OCI-LY3 (cell line): ENCODE measurements around the gene ABL1.

Experiments used
- H2AFZ ChIP-seq: fragments of 200-600, 300-600 bp; shearing (Covaris generic); 2 replicates; pipeline ENCODE4 v1.6.0; 2014; ENCODE audit warnings: antibody characterized with exemption, low read depth, low read length
- H3K27ac ChIP-seq: fragments of 200-600, 300-600 bp; sonication (generic); 2 replicates; pipeline ENCODE4 v1.5.1; 2014; ENCODE audit warnings: mild to moderate bottlenecking, low read length, moderate library complexity, mixed read lengths
- H3K27me3 ChIP-seq: fragments of 200-600, 300-600 bp; sonication (generic); 2 replicates; pipeline ENCODE4 v1.6.1; 2014; ENCODE audit warnings: low read depth, low read length, mixed read lengths
- H3K36me3 ChIP-seq: fragments of 200-600, 300-600 bp; sonication (generic); replicated peaks from 2 replicates; pipeline ENCODE3; 2014; ENCODE audit warnings: low read depth, low read length, mixed read lengths
- H3K4me1 ChIP-seq: fragments of 300-600, 200-600 bp; sonication (generic); 2 replicates; pipeline ENCODE4 v1.6.1; 2014; ENCODE audit warnings: low read length, mixed read lengths
- H3K4me2 ChIP-seq: fragments of 200-600, 300-600 bp; sonication (generic); 2 replicates; pipeline ENCODE4 v1.6.1; 2014; ENCODE audit warnings: low read length, mixed read lengths
- H3K4me3 ChIP-seq: fragments of 300-600, 200-600 bp; sonication (generic); 2 replicates; pipeline ENCODE4 v1.5.1; 2014; ENCODE audit warnings: antibody characterized with exemption, mild to moderate bottlenecking, low read length, moderate library complexity
- H3K79me2 ChIP-seq: fragments of 300-600, 200-600 bp; shearing (Covaris generic); 2 replicates; pipeline ENCODE4 v1.6.1; 2014; ENCODE audit warnings: mild to moderate bottlenecking, low read length, mixed read lengths
- H3K9ac ChIP-seq: fragments of 300-600, 200-600 bp; shearing (Covaris generic); 2 replicates; pipeline ENCODE4 v1.6.0; 2014; ENCODE audit warnings: mild to moderate bottlenecking, low read length, moderate library complexity
- H3K9me3 ChIP-seq: fragments of 200-600, 300-600 bp; shearing (Covaris generic); 2 replicates; pipeline ENCODE4 v1.6.1; 2014; ENCODE audit warnings: low read length, mixed read lengths; ENCODE audit not compliant: insufficient read depth
- H4K20me1 ChIP-seq: fragments of 200-600, 300-600 bp; sonication (generic); 2 replicates; pipeline ENCODE4 v1.6.1; 2016; ENCODE audit warnings: low read length, mixed read lengths; ENCODE audit not compliant: insufficient read depth
- EZH2phosphoT487 ChIP-seq: fragments of 200-600 bp; shearing (Covaris generic); IDR thresholded peaks from 2 replicates; pipeline ENCODE4 v1.6.1; 2018; ENCODE audit warnings: antibody characterized with exemption, mixed run types, low read depth
- TF ChIP-seq, protein P1 (sequence below): fragments of 200-600, 300-600 bp; sonication (generic); IDR thresholded peaks from 2 replicates; pipeline ENCODE4 v1.5.1; 2014; ENCODE audit warnings: antibody characterized with exemption, low read length, low read depth

The ABL1 gene

DNA sequence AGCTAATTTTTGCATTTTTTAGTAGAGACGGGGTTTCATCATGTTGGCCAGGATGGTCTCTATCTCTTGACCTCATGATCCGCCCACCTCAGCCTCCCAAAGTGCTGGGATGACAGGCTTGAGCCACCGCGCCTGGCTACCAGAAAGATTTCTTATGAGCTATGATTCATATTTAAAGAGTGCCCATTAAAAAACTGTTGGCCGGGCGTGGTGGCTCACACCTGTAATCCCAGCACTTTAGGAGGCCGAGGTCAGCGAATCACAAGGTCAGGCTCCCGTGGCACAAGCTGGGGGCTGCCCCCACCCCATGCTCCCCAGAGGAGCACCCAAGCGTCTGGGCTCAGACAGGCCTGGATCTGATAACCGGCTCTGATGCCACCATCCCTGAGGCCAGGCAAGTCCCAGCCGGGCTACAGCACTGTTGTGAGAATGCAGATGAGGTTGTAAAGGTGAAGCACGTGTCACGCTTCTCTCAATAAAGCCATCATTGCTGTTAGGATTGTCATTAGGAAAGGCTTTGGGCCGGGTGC lies 47.7 kb downstream of the ABL1 start:
- H3K27me3 ChIP-seq, result no peaks in the 10 kb centered on the region
- no peak overlapping the region for H3K9ac ChIP-seq
- TF ChIP-seq, protein P1, sequence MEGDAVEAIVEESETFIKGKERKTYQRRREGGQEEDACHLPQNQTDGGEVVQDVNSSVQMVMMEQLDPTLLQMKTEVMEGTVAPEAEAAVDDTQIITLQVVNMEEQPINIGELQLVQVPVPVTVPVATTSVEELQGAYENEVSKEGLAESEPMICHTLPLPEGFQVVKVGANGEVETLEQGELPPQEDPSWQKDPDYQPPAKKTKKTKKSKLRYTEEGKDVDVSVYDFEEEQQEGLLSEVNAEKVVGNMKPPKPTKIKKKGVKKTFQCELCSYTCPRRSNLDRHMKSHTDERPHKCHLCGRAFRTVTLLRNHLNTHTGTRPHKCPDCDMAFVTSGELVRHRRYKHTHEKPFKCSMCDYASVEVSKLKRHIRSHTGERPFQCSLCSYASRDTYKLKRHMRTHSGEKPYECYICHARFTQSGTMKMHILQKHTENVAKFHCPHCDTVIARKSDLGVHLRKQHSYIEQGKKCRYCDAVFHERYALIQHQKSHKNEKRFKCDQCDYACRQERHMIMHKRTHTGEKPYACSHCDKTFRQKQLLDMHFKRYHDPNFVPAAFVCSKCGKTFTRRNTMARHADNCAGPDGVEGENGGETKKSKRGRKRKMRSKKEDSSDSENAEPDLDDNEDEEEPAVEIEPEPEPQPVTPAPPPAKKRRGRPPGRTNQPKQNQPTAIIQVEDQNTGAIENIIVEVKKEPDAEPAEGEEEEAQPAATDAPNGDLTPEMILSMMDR, result no peak
- no peak overlapping the region for H2AFZ ChIP-seq
- no peaks in the 10 kb centered on the region for H3K4me1 ChIP-seq
- H4K20me1 ChIP-seq, result no peaks in the 10 kb centered on the region
- H3K36me3 ChIP-seq, result peaks cover 58% of the 10 kb centered on the region
- H3K9me3 ChIP-seq, result no peaks in the 10 kb centered on the region
- no peak overlapping the region for H3K4me3 ChIP-seq
- no peaks in the 10 kb centered on the region for H3K79me2 ChIP-seq
- H3K27ac ChIP-seq, result no peak overlapping the region
- no peak overlapping the region for H3K4me2 ChIP-seq

DNA sequence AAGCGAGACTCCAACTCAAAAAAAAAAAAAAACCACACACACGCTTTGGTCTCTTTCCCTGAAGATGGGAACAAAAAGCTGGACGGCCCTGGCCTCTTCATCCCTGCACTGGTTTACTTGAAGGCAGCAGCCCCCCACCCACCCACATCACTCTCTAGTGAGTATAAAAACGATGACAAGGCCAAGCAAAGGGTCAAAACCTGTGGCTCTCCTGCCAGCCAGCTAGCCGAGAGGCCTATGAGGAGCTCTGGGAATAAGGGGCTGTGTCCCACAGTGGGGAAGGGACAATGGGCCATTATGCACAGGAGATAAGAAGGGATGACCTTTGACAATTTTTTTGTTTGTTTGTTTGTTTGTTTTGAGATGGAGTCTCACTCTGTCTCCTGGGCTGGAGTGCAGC lies 48.4 kb downstream of the ABL1 start:
- Histone ChIP-seq H3K79me2 (no peaks in the 10 kb centered on the region), H3K9ac (no peak overlapping the region), H3K4me1 (no peaks in the 10 kb centered on the region), H3K9me3 (no peaks in the 10 kb centered on the region), H3K27me3 (no peaks in the 10 kb centered on the region), H4K20me1 (no peaks in the 10 kb centered on the region), H2AFZ (no peak overlapping the region), H3K36me3 (peaks cover 58% of the 10 kb centered on the region), H3K4me3 (no peak overlapping the region), H3K27ac (no peak overlapping the region), H3K4me2 (no peak overlapping the region)
- TF ChIP-seq, protein P1, result no peak

DNA sequence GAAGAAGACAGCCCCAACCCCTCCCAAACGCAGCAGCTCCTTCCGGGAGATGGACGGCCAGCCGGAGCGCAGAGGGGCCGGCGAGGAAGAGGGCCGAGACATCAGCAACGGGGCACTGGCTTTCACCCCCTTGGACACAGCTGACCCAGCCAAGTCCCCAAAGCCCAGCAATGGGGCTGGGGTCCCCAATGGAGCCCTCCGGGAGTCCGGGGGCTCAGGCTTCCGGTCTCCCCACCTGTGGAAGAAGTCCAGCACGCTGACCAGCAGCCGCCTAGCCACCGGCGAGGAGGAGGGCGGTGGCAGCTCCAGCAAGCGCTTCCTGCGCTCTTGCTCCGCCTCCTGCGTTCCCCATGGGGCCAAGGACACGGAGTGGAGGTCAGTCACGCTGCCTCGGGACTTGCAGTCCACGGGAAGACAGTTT lies 49.1 kb downstream of the ABL1 start:
- no peaks in the 10 kb centered on the region for H4K20me1 ChIP-seq
- TF ChIP-seq, protein P1, result no peak
- no peak for TF ChIP-seq EZH2phosphoT487
- no peak overlapping the region for H3K4me2 ChIP-seq
- no peak overlapping the region for H3K9ac ChIP-seq
- no peak overlapping the region for H3K4me3 ChIP-seq
- no peaks in the 10 kb centered on the region for H3K27me3 ChIP-seq
- no peaks in the 10 kb centered on the region for H3K9me3 ChIP-seq
- no peak overlapping the region for H3K27ac ChIP-seq
- no peaks in the 10 kb centered on the region for H3K79me2 ChIP-seq
- no peaks in the 10 kb centered on the region for H3K4me1 ChIP-seq
- H3K36me3 ChIP-seq, result peaks cover 55% of the 10 kb centered on the region
- H2AFZ ChIP-seq, result no peak overlapping the region

DNA sequence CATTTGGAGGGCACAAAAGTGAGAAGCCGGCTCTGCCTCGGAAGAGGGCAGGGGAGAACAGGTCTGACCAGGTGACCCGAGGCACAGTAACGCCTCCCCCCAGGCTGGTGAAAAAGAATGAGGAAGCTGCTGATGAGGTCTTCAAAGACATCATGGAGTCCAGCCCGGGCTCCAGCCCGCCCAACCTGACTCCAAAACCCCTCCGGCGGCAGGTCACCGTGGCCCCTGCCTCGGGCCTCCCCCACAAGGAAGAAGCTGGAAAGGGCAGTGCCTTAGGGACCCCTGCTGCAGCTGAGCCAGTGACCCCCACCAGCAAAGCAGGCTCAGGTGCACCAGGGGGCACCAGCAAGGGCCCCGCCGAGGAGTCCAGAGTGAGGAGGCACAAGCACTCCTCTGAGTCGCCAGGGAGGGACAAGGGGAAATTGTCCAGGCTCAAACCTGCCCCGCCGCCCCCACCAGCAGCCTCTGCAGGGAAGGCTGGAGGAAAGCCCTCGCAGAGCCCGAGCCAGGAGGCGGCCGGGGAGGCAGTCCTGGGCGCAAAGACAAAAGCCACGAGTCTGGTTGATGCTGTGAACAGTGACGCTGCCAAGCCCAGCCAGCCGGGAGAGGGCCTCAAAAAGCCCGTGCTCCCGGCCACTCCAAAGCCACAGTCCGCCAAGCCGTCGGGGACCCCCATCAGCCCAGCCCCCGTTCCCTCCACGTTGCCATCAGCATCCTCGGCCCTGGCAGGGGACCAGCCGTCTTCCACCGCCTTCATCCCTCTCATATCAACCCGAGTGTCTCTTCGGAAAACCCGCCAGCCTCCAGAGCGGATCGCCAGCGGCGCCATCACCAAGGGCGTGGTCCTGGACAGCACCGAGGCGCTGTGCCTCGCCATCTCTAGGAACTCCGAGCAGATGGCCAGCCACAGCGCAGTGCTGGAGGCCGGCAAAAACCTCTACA lies 49.8 kb downstream of the ABL1 start:
- H3K4me1 ChIP-seq, result no peaks in the 10 kb centered on the region
- TF ChIP-seq, protein P1, result no peak
- TF ChIP-seq EZH2phosphoT487, result no peak
- no peak overlapping the region for H3K27ac ChIP-seq
- H2AFZ ChIP-seq, result no peak overlapping the region
- H3K27me3 ChIP-seq, result no peaks in the 10 kb centered on the region
- H3K79me2 ChIP-seq, result no peaks in the 10 kb centered on the region
- H3K9me3 ChIP-seq, result no peaks in the 10 kb centered on the region
- no peak overlapping the region for H3K4me3 ChIP-seq
- peaks cover 48% of the 10 kb centered on the region for H3K36me3 ChIP-seq
- H3K4me2 ChIP-seq, result no peak overlapping the region
- H3K9ac ChIP-seq, result no peak overlapping the region
- no peaks in the 10 kb centered on the region for H4K20me1 ChIP-seq
